HG03521 (cell line): ENCODE results near the gene TPSAB1.

Experiments used
- ATAC-seq: cut with Tn5 transposase; IDR thresholded peaks from one replicate; pipeline ENCODE4 v1.9.1; 2021; ENCODE audit warnings: mild to moderate bottlenecking, moderate library complexity; ENCODE audit not compliant: unreplicated experiment

TPSAB1 gene

GRCh38 chr16:1281517-1281916 lies 41.0 kb downstream of the TPSAB1 start:
- no peak for ATAC-seq

DNA sequence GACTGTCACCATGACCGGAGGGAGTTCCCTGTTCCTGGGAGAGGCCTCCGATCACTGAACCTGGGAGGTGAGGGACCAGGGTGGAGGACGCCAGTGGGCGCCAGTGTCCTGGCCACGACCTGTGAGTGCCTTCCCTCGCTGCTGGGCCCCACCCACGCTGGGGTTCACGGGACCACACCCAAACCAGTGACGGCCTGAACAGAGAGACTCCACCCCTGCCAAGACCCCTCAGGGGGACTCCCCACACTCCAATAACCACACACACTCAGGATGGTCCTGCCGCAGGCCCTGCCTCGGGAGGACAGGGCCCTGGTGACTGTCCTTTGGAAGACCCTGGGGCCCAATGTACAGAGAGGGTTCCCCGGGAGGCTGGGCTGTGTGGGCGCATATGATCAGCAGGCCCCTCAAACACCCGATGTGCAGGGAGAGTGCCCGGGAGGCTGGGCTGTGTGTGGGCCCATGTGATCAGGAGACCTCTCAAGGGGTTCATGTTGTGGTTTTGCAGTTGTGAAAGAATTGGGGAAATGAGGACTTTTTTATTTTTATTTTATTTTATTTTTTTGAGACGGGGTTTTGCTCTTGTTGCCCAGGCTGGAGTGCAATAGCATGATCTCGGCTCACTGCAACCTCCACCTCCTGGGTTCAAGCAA lies 41.9 kb downstream of the TPSAB1 start:
- no peak for ATAC-seq

DNA sequence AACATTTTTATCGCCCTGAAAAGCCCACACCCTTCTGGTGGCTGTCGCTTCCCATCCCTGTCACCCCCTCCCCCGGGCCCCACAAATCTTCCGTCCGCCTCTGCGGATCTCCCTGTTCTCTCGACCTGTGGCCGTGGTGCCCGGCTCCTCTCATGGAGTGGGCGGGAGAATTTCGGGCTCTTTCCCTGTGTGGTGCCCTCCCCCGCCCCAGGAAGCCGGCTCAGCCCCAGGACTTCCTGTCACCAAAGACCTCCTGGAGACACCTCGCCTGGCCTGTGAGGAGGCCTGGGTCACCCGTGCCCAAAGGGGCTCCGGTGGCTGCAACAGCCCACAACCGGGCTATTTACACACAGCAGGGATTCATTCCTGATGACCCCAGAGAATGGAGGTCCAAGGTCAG lies 42.8 kb downstream of the TPSAB1 start:
- no peak for ATAC-seq

DNA sequence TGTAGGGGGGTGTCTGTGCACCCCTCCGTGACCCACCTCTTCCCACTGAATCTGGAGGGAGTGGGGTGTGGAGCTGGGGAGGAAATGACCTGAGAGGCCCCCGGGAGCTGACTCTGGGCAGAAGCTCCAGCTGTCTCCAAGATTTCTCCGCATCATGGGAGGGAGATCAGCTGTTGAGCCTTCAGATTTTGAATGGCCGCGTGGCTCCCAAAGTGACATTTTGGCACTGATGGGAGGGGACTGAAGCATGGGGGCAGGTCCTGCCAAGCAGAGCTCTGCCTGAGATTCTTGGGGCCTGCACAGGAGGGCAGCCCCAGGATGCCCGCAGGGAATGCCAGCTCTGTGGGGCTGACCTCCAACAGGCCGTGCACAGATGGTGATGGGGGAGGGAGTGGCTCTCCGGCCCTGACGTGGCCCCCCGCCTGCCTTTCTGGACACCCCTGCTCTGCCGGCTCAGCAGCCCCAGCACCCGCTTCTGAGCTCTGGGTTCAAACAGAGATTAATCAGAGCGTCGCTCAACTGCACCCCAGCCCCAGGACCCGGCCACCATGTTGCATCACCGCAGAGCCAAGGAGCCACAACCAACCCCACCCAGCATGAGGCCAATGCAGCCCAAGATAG lies 43.6 kb downstream of the TPSAB1 start:
- no peak for ATAC-seq

- no peak for ATAC-seq
These were observed 45.4 kb downstream of the TPSAB1 start for GRCh38 chr16:1285669-1286512.

DNA sequence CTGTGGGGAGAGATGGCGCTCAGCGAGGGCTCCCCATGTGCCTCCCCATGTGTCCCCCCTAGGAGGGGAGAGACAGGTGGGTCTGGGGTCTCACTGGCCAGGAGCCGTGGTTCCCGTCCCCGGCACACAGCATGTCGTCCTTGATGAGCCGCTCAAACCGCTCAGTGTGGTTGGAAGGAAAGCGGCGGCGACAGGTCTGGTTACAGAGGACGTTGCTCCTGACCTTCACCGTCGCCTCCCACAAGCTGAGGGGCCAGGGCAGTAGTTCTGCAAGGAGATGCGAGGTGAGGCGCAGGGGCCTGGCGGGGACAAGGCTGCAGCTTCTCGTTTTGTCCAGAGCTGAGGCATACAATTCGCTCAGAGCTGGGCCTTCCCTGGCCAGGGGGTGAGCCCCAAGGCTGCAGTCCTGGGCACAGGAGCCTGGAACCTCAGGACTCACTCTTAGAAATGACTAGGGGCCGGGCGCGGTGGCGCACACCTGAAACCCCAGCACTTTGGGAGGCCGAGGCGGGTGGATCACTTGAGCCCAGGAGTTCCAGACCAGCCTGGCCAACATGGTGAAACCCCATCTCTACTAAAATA lies 46.1 kb downstream of the TPSAB1 start:
- ATAC-seq, result no peak

DNA sequence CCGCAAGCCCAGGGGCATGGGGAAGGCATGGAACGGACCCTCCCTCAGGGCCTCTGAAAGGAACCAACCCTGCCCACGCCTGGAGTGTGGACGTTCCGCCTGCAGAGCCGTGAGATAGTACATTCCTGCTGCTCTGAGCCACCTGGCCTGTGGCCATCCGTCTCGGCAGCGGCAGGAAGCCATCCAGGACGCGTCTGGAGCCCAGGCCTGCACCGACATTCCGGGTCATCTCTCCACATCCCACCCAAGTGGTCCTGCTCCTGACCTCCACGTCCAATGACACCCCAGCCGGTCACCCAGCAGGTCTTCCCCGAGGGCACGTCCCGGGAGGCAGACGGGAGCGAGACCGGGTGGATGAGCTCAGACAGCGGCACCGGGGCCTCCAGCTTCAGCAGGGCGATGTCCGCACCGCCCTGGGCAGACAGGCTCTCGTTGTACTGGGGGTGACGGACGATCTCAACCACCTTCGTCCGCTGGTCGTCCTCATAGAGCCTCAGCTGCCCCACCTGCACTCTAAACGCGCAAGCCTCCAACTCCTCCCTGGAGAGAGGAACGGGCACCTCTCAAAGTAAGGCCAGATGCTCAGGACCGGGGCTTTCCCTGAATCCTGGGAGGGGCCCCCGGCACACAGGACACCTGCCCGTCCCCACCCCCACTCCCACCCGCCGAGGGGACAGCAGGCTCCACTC lies 47.6 kb downstream of the TPSAB1 start:
- ATAC-seq, result no peak

DNA sequence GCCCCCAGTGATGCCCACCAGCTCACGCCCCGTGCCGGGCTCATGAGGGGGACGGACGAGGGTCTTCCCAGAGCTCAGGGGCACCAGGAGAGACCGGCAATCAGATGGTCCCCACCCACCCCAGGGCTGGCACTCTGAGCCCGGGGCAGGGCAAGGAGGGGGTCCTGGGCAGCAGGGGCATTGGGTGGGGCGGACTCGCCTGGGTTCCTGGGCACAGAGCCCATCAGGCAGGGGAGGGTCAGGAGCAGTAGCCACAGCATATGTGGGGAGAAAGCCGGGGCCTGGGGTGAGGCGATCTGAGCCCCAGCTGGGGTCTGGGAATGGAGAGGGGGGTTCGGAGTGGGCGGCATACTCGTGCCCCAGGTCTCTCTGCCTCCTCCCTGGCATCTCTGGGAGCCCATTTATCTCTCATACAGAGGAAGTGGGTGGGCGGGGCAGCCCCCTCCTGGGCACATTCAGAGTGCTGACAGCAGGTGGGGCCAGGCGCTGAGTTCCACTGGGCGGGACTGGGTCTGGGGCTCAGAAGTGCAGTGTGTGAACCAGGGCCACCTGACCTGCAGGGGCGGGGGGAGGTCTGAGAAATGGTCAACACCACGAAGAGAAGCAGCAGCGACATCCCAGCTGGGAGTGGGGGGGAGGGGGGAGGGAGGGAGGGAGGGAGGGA lies 48.4 kb downstream of the TPSAB1 start:
- no peak for ATAC-seq

DNA sequence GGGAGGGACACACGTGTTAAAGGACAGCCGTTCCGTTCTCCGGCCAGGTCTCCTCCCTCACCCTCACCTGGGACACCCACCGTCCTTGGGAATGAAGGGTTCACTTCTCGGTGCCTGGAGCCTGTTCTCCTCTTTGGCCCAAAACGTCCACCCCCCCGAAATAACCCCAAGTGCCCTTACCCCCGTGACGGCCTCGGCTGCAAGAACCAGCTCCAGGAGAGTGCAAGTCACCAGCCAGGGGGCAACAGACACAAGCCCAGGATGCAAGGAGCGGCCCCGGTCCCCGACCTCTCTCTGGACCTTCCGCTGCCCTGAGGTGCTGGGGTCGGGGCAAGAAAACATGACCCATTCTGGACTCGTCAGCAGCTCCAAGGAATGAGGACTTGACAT lies 49.0 kb downstream of the TPSAB1 start:
- no peak for ATAC-seq

- no peak for ATAC-seq
These were observed 49.6 kb downstream of the TPSAB1 start for GRCh38 chr16:1290063-1290501.

DNA sequence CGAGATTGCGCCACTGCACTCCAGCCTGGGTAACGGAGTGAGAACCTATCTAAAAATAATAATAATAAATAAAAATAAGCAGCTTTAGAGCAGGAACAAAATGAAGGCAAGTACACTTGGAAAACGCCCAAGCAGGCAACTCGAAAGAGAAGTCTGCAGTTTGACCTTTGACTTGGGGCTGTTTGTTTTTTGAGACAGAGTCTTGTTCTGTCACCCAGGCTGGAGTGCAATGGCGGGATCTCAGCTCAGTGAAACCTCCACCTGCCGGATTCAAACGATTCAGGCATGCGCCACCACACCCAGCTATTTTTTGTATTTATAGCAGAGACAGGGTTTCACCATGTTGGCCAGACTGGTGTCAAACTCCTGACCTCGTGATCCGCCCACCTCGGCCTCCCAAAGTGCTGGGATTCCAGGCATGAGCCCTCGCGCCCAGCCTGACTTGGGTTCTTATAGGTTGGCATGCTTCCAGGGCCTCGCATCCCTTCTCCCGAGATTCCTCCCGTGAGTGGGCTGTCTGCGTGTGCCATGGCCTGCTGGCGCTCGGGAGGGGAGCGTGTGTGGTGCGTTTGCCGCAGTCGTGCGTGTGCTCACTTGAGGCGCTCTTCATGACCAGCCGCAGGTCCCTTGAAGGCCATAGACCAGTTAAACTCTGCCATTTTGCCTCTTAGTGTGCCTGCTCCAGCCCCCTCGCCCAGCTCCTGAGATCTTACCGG lies 50.5 kb downstream of the TPSAB1 start:
- ATAC-seq, result no peak

DNA sequence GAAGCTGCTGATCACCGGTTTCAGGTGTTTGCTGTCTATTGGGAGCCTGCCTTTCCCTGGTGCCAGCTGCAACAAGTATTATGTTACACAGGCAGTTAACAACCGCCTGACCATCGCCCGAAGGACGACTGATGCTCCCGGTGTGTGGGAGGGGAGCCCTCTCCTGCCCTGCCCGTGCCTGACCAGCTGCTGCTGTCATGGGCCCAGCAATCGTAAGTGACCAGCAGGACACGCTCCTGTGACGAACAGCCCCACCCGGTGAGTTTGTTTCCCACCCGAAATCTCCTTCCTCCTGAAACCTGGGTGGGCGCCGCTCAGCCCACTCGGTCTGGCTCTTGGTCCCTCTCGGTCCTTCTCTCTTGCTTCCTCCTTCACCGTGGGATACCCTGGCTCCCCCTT lies 51.1 kb downstream of the TPSAB1 start:
- no peak for ATAC-seq
